Body of pancreas (tissue), 4 donors: ENCODE data around the gene CNTNAP5.

ENCODE experiments used
- POLR2A ChIP-seq, 3 donors: fragments of 450-650 bp; IDR thresholded peaks; one replicate each; pipeline ENCODE4 v1.6.1; 2016; ENCODE audit warnings: antibody characterized with exemption in 3 of 3, mild to moderate bottlenecking in 2 of 3
- TF ChIP-seq, protein P1 (sequence below), 7 experiments: fragments of 450-650 bp in 4 of 7; fragments of 200-600 bp in 3 of 7; sonication (generic) in 3 of 7; IDR thresholded peaks; one replicate each; pipeline ENCODE4 v1.5.1; 2016 to 2019; ENCODE audit warnings: antibody characterized with exemption in 7 of 7

- TF ChIP-seq, protein P1, sequence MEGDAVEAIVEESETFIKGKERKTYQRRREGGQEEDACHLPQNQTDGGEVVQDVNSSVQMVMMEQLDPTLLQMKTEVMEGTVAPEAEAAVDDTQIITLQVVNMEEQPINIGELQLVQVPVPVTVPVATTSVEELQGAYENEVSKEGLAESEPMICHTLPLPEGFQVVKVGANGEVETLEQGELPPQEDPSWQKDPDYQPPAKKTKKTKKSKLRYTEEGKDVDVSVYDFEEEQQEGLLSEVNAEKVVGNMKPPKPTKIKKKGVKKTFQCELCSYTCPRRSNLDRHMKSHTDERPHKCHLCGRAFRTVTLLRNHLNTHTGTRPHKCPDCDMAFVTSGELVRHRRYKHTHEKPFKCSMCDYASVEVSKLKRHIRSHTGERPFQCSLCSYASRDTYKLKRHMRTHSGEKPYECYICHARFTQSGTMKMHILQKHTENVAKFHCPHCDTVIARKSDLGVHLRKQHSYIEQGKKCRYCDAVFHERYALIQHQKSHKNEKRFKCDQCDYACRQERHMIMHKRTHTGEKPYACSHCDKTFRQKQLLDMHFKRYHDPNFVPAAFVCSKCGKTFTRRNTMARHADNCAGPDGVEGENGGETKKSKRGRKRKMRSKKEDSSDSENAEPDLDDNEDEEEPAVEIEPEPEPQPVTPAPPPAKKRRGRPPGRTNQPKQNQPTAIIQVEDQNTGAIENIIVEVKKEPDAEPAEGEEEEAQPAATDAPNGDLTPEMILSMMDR (IDR thresholded peaks at IDR 0.05): no peak
- TF ChIP-seq POLR2A (IDR thresholded peaks at IDR 0.05): no peak
Measured at GRCh38 chr2:124911560-124911959, 886.5 kb downstream of the CNTNAP5 start.
